ENCODE data around the gene NID2.
A peak's percentile ranks its signal among the peaks of the same experiment; 100 is the strongest.

DNA sequence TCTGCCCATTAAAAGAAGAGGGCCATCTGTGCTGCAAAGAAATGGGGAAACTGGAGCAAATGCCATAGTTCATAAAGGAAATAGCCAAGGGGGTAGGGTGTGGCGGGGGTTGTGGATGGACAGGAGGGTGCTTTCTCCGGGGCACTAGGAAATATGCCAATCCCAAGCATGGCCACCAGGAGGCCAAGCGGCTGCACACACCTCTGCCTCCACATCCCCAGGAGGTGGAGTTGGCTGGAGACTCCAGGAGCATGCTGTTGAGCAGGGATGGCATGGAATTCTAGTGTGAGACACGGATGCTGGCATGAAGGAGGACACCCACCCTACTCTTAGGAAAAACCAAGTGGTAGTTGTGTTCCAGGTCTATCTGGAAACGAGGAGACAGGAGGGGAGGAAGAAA is 25.2 kb downstream of the NID2 start:
- TF ChIP-seq, protein P1, sequence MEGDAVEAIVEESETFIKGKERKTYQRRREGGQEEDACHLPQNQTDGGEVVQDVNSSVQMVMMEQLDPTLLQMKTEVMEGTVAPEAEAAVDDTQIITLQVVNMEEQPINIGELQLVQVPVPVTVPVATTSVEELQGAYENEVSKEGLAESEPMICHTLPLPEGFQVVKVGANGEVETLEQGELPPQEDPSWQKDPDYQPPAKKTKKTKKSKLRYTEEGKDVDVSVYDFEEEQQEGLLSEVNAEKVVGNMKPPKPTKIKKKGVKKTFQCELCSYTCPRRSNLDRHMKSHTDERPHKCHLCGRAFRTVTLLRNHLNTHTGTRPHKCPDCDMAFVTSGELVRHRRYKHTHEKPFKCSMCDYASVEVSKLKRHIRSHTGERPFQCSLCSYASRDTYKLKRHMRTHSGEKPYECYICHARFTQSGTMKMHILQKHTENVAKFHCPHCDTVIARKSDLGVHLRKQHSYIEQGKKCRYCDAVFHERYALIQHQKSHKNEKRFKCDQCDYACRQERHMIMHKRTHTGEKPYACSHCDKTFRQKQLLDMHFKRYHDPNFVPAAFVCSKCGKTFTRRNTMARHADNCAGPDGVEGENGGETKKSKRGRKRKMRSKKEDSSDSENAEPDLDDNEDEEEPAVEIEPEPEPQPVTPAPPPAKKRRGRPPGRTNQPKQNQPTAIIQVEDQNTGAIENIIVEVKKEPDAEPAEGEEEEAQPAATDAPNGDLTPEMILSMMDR (IDR thresholded peaks at IDR 0.05 in 8 of 11, conservative IDR thresholded peaks at IDR 0.05 in 3 of 11): peak in 7 of 11 experiments; percentile 27 to 66 (median 60)
- TF ChIP-seq POLR2A (IDR thresholded peaks at IDR 0.05) (no peak), POLR2AphosphoS5 (IDR thresholded peaks at IDR 0.05) (no peak)

Data from spleen (tissue), 7 donors.